Tibial nerve (tissue), 3 donors: ENCODE data around the gene TRPT1.

ENCODE experiments used
- CTCF ChIP-seq, 5 experiments: fragments of 200-600 bp in 3 of 5; fragments of 450-650 bp in 2 of 5; sonication (generic) in 3 of 5; IDR thresholded peaks; one replicate each; pipeline ENCODE4 v1.5.1; 2016 to 2019; ENCODE audit warnings: antibody characterized with exemption in 5 of 5, mild to moderate bottlenecking in 3 of 5, moderate library complexity in 2 of 5
- POLR2A ChIP-seq, 2 donors: fragments of 450-650 bp; IDR thresholded peaks; one replicate each; pipeline ENCODE4 v1.6.1; 2017; ENCODE audit warnings: antibody characterized with exemption in 2 of 2, mild to moderate bottlenecking in 2 of 2, moderate library complexity in 2 of 2

- TF ChIP-seq CTCF (IDR thresholded peaks at IDR 0.05) (peak; percentile 88 to 100 (median 96)), POLR2A (IDR thresholded peaks at IDR 0.05) (peak; percentile 76 to 85)
Measured at GRCh38 chr11:64251016-64251752, 25.2 kb upstream of the TRPT1 start, which contains the start of gene PLCB3.
